HG03460 (cell line): Measurements from ENCODE around the gene HSFY2.
"Not testable (repeated sequence)": the region's sequence is repeated elsewhere in the genome, so short reads cannot be mapped to it uniquely, and the experiment has no call there.

ENCODE experiments used
- ATAC-seq: cut with Tn5 transposase; IDR thresholded peaks from one replicate; pipeline ENCODE4 v1.9.1; 2021; ENCODE audit not compliant: unreplicated experiment

The HSFY2 gene

GRCh38 chrY:18773635-18774034 is at the start of gene HSFY2:
HSFY2 (minus strand) TSS chrY:18773735; CDS start chrY:18773618, 117 bp downstream.
- not testable (repeated sequence) for ATAC-seq

GRCh38 chrY:18815751-18816150 is 42.2 kb upstream of the HSFY2 start:
- not testable (repeated sequence) for ATAC-seq

DNA sequence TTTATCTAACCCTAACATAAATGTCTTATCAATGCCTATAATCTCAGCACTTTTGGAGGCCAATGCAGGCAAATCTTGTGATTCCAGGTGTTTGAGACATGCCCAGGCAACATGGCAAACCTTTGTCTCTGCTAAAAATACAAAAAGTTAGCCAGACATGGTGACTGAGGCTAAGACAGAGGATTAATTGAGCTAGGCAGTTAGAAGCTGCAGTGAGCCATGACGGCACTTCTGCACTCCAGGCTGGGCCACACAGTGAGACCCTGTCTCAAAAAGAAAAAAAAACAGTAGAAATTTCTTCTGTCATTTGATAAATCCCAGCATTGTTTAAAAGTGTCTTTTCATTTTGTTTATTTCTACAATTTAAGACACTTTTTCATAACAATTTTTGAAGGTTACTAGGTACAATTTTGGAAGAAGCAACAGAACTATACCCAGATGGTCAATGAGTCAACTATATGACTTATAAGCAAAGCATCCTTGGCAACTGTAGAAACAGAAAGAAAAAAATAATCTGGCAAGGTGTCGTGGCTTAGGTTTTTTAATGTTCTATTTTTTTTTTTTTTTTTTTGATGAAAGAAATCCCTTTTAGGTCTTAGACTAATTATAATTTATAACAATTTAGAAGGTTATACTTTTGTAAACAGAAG is 15.3 kb upstream of the HSFY2 start:
- ATAC-seq: not testable (repeated sequence)

- not testable (repeated sequence) for ATAC-seq
Measured at GRCh38 chrY:18754077-18754476, 19.5 kb downstream of the HSFY2 start.

DNA sequence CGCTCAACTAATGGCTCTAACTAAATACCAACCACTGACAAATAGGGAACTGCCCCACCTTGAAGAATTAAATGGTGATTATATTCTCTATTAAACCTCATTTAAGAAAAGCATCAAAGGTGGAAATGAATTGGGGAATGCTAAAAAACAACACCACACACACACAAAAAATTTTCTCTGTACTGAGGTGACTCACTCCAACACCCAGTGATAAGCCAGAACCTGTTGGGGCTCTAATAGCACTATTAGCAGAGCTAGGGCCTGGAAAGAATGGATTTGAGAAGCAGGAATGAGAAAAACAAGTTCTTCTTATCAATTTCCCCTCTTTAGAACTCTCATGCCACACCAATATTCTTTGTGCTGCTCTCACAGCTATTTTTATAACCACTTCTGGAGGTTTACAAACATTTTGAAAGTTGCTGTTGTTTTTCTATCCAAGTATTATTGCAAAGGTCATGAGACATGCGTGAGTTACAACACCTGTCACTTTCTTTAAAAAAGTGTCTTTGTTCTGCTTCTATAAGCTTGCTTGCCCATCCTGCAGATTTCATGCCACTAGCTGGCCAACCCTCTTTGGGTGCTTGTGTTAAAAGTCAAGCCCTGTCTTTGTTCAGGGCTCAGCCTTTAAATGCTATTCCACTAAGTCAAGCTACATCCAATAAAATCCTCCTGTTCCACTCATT is 20.3 kb downstream of the HSFY2 start:
- ATAC-seq: not testable (repeated sequence)

DNA sequence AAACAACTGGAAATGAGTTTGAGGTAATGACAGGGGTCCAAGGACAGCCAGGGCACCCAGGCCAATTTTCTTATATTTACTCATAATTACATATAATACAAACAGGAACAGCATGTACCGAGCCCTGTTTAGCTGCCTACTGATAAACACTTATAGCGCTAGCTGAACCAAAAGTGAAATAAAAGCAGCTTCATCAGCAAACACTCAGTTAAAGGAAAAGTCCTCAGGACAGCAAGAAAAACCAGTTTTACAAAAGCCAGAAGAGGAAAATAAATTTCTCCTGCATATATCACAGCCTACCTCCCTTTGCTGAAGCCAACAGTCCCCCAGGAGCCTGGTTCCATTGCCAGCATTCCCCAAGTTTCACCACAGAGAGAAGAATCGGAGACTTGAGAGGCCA is 49.8 kb downstream of the HSFY2 start:
- ATAC-seq: not testable (repeated sequence)
